Coronary artery (tissue), 2 donors: ENCODE measurements around the gene RPL14.

Experiments used
- DNase-seq: peaks from one replicate; pipeline ENCODE4 v3.0.0-alpha.2; 2017; ENCODE audit warnings: low spot score
- H3K27ac ChIP-seq, 2 donors: fragments of 200-600 bp; sonication (generic); one replicate each; pipeline ENCODE4 v1.5.1; 2016 to 2019
- H3K4me3 ChIP-seq: fragments of 200-600 bp; sonication (generic); 2 replicates; pipeline ENCODE4 v1.5.1; 2016; ENCODE audit warnings: mild to moderate bottlenecking, moderate library complexity
- CTCF ChIP-seq: fragments of 200-600 bp; sonication (generic); IDR thresholded peaks from one replicate; pipeline ENCODE4 v1.5.1; 2019; ENCODE audit warnings: antibody characterized with exemption

The RPL14 gene

GRCh38 chr3:40516201-40516600, 59.1 kb downstream of the RPL14 start:
- no peak for TF ChIP-seq CTCF
- Histone ChIP-seq H3K27ac (no peak overlapping the region), H3K4me3 (no peak overlapping the region)
- no peak for DNase-seq

- DNase-seq = no peak
Observed at GRCh38 chr3:40518067-40518466, 60.9 kb downstream of the RPL14 start.

More at GRCh38 chr3:40518067-40518466, 60.9 kb downstream of the RPL14 start:
- H3K27ac ChIP-seq = no peak overlapping the region
- no peak for TF ChIP-seq CTCF
- no peak overlapping the region for H3K4me3 ChIP-seq
